ENCODE results near the gene TPCN2. TPM values are rescaled to one million over a fixed set of nuclear protein-coding genes. Genes with fewer than 3 reads are reported as not detected.
"Not testable (repeated sequence)": the region's sequence is repeated elsewhere in the genome, so short reads cannot be mapped to it uniquely, and the experiment has no call there.

The TPCN2 gene
- polyA plus RNA-seq, 2 donors, result 6.5 to 12.1 TPM

DNA sequence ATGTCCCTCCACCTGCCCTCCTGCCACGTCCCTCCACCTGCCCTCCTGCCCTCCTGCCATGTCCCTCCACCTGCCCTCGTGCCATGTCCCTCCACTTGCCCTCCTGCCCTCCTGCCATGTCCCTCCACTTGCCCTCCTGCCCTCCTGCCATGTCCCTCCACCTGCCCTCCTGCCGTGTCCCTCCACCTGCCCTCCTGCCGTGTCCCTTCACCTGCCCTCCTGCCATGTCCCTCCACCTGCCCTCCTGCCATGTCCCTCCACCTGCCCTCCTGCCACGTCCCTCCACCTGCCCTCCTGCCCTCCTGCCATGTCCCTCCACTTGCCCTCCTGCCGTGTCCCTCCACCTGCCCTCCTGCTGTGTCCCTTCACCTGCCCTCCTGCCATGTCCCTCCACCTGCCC lies 28.2 kb downstream of the TPCN2 start:
- not testable (repeated sequence) for H3K4me1 ChIP-seq (ENCODE audit: control insufficient read depth in 2 of 2, insufficient read depth in 2 of 2, low read length in 1 of 2); H3K4me3 ChIP-seq (ENCODE audit: low read depth in 1 of 2, low read length in 2 of 2); H3K27ac ChIP-seq (ENCODE audit: low read depth in 2 of 2, low read length in 1 of 2); H3K27me3 ChIP-seq (ENCODE audit: control insufficient read depth in 1 of 2, insufficient read depth in 2 of 2, low read length in 2 of 2); H3K9me3 ChIP-seq (ENCODE audit: control insufficient read depth in 2 of 2, insufficient read depth in 1 of 2, low read depth in 1 of 2, low read length in 1 of 2)
- peaks cover 6 to 37% of the 10 kb centered on the region in 2 donors for H3K36me3 ChIP-seq (ENCODE audit: control insufficient read depth in 2 of 2, insufficient read depth in 2 of 2, low read length in 1 of 2)
- 64 to 66% methylated on average over 6 of the region's 6 CpGs for WGBS, 2 donors

DNA sequence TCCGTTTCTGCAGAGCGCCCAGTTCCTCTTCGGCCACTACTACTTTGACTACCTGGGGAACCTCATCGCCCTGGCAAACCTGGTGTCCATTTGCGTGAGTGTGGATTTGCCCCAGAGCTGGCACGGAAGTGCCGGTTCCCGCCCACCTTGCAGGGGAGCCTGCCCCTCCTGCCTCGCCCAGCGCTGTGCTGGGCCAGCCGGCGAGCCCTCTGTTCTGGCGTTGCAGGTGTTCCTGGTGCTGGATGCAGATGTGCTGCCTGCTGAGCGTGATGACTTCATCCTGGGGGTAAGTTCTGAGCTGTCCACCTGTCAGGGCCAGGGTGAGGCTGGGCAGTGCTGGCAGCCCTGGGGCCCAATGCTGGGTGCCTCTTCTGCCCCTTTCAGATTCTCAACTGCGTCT lies 29.8 kb downstream of the TPCN2 start:
- H3K9me3 ChIP-seq (ENCODE audit: control insufficient read depth in 2 of 2, insufficient read depth in 1 of 2, low read depth in 1 of 2, low read length in 1 of 2), result no peaks in the 10 kb centered on the region
- peaks cover 0 to 39% of the 10 kb centered on the region in 2 donors for H3K36me3 ChIP-seq (ENCODE audit: control insufficient read depth in 2 of 2, insufficient read depth in 2 of 2, low read length in 1 of 2)
- no peak overlapping the region for H3K4me3 ChIP-seq (ENCODE audit: low read depth in 1 of 2, low read length in 2 of 2)
- H3K27me3 ChIP-seq (ENCODE audit: control insufficient read depth in 1 of 2, insufficient read depth in 2 of 2, low read length in 2 of 2), result no peaks in the 10 kb centered on the region
- WGBS, 2 donors, result 93 to 94% methylated on average over 15 of the region's 15 CpGs
- no peaks in the 10 kb centered on the region for H3K4me1 ChIP-seq (ENCODE audit: control insufficient read depth in 2 of 2, insufficient read depth in 2 of 2, low read length in 1 of 2)
- no peak overlapping the region for H3K27ac ChIP-seq (ENCODE audit: low read depth in 2 of 2, low read length in 1 of 2)

DNA sequence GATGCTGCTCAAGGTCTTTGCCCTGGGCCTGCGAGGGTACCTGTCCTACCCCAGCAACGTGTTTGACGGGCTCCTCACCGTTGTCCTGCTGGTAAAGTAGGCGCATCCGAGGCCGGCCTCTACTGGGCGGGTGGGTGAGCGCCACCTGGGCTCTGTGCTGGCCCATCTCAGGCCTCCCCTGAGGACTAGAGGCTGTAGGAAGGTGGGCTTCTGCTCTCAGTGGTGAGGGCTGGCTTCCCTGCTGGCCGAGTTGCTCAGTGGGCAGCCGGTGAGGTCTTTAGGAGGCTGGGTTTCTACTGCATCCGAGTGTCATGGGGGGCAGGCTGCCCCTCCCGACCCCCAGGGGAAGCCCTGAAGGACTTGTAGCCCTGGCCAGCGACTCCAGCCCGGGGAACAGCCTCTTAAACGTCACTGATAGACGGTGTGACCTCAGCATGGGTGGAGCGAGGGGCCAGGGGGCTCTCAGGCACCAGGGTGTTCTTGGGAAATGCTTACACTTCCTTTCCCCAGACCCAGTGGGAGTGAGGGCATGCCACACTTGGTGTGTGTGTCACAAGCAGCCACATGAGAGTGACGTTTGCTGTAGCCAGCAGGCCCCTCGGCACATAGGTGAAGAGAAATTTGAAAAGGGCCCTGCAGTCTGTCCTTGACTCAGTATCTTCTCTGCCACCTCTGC lies 30.3 kb downstream of the TPCN2 start:
- Histone ChIP-seq H3K9me3 (ENCODE audit: control insufficient read depth in 2 of 2, insufficient read depth in 1 of 2, low read depth in 1 of 2, low read length in 1 of 2) (no peaks in the 10 kb centered on the region), H3K27ac (ENCODE audit: low read depth in 2 of 2, low read length in 1 of 2) (no peak overlapping the region), H3K27me3 (ENCODE audit: control insufficient read depth in 1 of 2, insufficient read depth in 2 of 2, low read length in 2 of 2) (no peaks in the 10 kb centered on the region), H3K4me1 (ENCODE audit: control insufficient read depth in 2 of 2, insufficient read depth in 2 of 2, low read length in 1 of 2) (no peaks in the 10 kb centered on the region), H3K4me3 (ENCODE audit: low read depth in 1 of 2, low read length in 2 of 2) (no peak overlapping the region), H3K36me3 (ENCODE audit: control insufficient read depth in 2 of 2, insufficient read depth in 2 of 2, low read length in 1 of 2) (peaks cover 0 to 43% of the 10 kb centered on the region in 2 donors)
- WGBS, 2 donors, result 88% methylated on average over 20 of the region's 20 CpGs

DNA sequence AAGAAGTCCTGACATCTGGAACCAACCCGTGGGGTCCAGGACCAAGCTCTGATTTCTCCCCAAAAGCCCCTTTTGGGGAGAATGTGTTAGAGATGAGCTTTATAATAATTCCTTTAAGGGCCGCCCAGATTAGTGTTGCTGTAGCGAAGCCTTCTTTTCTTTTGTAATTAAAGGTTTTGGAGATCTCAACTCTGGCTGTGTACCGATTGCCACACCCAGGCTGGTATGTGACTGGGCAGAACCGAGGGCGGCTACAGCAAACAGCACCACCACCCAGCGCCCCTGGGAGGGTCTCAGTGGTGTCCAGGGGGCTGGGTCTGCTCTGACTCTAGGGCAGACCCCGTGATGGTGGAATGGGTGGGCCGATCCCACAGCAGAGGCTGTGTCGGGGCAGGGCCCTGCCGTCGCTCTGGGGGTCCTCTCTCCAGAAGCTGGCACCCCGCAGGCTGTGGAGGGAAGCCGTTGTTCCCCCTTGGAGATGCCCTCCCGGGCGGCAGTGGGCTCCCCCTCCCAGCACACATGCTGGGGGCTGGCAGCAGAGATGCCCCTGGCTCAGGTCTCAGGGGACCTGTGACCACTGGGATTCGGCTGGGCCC lies 31.0 kb downstream of the TPCN2 start:
- Histone ChIP-seq H3K4me1 (ENCODE audit: control insufficient read depth in 2 of 2, insufficient read depth in 2 of 2, low read length in 1 of 2) (no peaks in the 10 kb centered on the region), H3K27me3 (ENCODE audit: control insufficient read depth in 1 of 2, insufficient read depth in 2 of 2, low read length in 2 of 2) (no peaks in the 10 kb centered on the region), H3K27ac (ENCODE audit: low read depth in 2 of 2, low read length in 1 of 2) (no peak overlapping the region), H3K9me3 (ENCODE audit: control insufficient read depth in 2 of 2, insufficient read depth in 1 of 2, low read depth in 1 of 2, low read length in 1 of 2) (no peaks in the 10 kb centered on the region), H3K4me3 (ENCODE audit: low read depth in 1 of 2, low read length in 2 of 2) (no peak overlapping the region), H3K36me3 (ENCODE audit: control insufficient read depth in 2 of 2, insufficient read depth in 2 of 2, low read length in 1 of 2) (peaks cover 0 to 43% of the 10 kb centered on the region in 2 donors)
- 83 to 90% methylated on average over 17 of the region's 17 CpGs for WGBS, 2 donors

DNA sequence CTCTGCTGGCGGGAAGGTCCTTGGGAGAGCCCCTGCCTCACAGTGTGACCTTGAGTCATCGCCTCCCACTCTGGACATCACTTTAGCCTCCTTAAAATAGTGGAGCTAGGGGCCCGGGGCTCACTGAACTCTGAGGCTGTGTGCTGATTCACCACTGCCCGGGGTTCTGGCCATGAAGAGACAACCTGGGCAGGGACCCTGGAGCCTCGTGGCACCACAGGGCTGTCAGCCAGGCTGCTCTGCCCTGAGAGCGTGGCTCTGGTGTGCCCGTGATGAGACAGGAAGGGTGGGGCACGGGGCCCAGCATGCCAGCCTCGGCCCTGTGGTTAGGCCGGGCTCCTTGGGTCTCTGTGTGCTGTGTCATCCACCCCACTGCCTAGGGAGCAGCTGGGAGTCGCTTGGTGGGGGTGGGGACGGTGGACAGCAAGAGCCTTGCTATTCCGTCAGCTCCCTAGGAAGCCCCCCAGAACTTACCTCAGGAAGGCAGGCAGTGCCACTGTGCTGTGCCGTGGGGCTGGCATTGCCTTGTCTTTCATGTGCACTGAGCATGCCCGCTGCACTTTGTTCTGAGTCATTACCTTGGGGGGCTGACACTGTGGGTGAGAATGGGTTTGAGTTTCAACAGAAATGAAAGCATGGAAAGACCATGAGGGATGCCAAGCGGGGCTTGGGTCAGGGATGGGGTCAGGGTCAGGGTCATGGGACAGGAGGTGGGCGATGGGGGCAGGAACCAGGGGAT lies 31.7 kb downstream of the TPCN2 start:
- 68 to 71% methylated on average over 17 of the region's 17 CpGs for WGBS, 2 donors
- Histone ChIP-seq H3K4me3 (ENCODE audit: low read depth in 1 of 2, low read length in 2 of 2) (no peak overlapping the region), H3K27ac (ENCODE audit: low read depth in 2 of 2, low read length in 1 of 2) (no peak overlapping the region)

DNA sequence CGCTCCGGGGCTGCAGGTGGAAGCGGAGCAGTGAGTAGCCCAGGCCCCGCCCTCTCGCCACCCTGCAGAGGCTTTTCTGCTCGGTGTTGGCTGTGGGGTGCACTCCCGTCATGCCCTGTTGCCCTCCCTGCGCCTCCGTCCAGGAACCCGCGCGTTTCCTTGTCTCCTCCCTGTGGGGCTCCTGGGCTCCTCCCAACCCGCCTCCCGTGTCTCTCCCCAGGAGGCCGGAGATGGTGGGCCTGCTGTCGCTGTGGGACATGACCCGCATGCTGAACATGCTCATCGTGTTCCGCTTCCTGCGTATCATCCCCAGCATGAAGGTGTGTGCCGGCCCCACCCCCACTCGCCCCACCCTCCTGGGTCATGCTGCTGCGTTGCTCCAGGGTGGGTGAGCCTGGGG lies 32.4 kb downstream of the TPCN2 start:
- H3K4me1 ChIP-seq (ENCODE audit: control insufficient read depth in 2 of 2, insufficient read depth in 2 of 2, low read length in 1 of 2), result no peaks in the 10 kb centered on the region
- no peak overlapping the region for H3K27ac ChIP-seq (ENCODE audit: low read depth in 2 of 2, low read length in 1 of 2)
- H3K27me3 ChIP-seq (ENCODE audit: control insufficient read depth in 1 of 2, insufficient read depth in 2 of 2, low read length in 2 of 2), result no peaks in the 10 kb centered on the region
- WGBS, 2 donors, result 91 to 93% methylated on average over 20 to 23 of the region's 23 CpGs
- no peaks in the 10 kb centered on the region for H3K9me3 ChIP-seq (ENCODE audit: control insufficient read depth in 2 of 2, insufficient read depth in 1 of 2, low read depth in 1 of 2, low read length in 1 of 2)
- H3K36me3 ChIP-seq (ENCODE audit: control insufficient read depth in 2 of 2, insufficient read depth in 2 of 2, low read length in 1 of 2), result peaks cover 0 to 45% of the 10 kb centered on the region in 2 donors
- no peak overlapping the region for H3K4me3 ChIP-seq (ENCODE audit: low read depth in 1 of 2, low read length in 2 of 2)

More for the DNA sequence above, 31.7 kb downstream of the TPCN2 start:
- Histone ChIP-seq H3K36me3 (ENCODE audit: control insufficient read depth in 2 of 2, insufficient read depth in 2 of 2, low read length in 1 of 2) (peaks cover 0 to 43% of the 10 kb centered on the region in 2 donors), H3K27me3 (ENCODE audit: control insufficient read depth in 1 of 2, insufficient read depth in 2 of 2, low read length in 2 of 2) (no peaks in the 10 kb centered on the region), H3K4me1 (ENCODE audit: control insufficient read depth in 2 of 2, insufficient read depth in 2 of 2, low read length in 1 of 2) (no peaks in the 10 kb centered on the region), H3K9me3 (ENCODE audit: control insufficient read depth in 2 of 2, insufficient read depth in 1 of 2, low read depth in 1 of 2, low read length in 1 of 2) (no peaks in the 10 kb centered on the region)

DNA sequence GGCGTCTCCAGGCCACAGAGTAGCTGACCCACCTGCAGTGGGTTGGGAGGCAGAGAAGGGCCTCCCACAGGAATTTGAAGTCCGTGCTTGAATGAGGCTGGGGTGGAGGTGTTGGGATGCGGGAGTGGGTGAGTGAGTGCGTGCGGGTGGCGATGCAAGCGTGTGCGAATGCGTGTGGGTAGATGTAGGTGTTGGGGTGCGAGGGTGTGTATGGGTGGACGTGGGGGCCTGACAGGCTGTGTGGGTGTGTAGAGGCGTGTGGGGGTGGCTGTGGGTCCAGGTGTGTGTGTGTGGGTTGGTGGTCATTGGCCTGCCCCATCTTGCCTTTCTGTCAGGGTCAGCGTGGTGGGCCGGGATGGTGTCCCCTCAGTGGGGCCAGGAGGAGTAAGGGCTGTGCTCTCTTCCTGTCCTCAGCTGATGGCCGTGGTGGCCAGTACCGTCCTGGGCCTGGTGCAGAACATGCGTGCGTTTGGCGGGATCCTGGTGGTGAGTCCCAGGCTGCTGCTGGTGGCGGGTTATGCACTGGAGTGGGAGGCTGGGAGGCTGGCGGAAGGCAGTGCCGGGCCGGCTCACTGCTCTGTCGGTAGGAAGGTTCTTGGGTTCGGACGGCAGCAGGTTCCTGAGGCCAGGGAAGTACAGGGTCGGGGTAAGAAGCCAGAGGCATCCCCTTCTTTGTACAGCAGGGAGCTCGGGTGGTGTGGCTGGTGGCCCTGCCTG lies 35.0 kb downstream of the TPCN2 start:
- H3K36me3 ChIP-seq (ENCODE audit: control insufficient read depth in 2 of 2, insufficient read depth in 2 of 2, low read length in 1 of 2), result peaks cover 4 to 39% of the 10 kb centered on the region in 2 donors
- whole genome bisulfite sequencing, 2 donors, result 89 to 91% methylated on average over 27 to 28 of the region's 28 CpGs

DNA sequence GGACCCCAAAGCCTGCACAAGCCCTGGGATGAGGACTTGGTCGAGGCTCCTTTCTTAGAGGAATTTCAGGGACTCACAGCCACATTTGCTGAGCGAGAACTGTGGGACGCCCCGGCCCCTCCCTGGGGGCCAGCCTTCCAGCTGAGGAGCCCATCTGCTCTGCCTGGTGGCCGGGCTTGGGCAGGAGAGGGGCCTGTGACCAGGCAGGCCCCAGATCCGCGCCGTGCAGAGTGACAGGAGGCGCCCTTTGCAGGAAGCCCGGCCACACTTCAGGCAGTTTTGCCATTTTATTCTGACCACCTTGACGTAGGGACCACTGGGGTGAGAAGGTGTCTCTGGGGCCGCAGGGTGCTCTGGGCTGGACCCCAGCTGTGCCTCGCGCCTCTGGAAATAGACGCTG lies 35.6 kb downstream of the TPCN2 start:
- 87 to 88% methylated on average over 15 of the region's 15 CpGs for WGBS, 2 donors

More for the DNA sequence above, 35.0 kb downstream of the TPCN2 start:
- H3K27ac ChIP-seq (ENCODE audit: low read depth in 2 of 2, low read length in 1 of 2), result no peak overlapping the region
- H3K4me3 ChIP-seq (ENCODE audit: low read depth in 1 of 2, low read length in 2 of 2), result no peak overlapping the region
- H3K27me3 ChIP-seq (ENCODE audit: control insufficient read depth in 1 of 2, insufficient read depth in 2 of 2, low read length in 2 of 2), result no peaks in the 10 kb centered on the region
- H3K4me1 ChIP-seq (ENCODE audit: control insufficient read depth in 2 of 2, insufficient read depth in 2 of 2, low read length in 1 of 2), result peaks cover 0 to under 1% of the 10 kb centered on the region in 2 donors
- H3K9me3 ChIP-seq (ENCODE audit: control insufficient read depth in 2 of 2, insufficient read depth in 1 of 2, low read depth in 1 of 2, low read length in 1 of 2), result no peaks in the 10 kb centered on the region

DNA sequence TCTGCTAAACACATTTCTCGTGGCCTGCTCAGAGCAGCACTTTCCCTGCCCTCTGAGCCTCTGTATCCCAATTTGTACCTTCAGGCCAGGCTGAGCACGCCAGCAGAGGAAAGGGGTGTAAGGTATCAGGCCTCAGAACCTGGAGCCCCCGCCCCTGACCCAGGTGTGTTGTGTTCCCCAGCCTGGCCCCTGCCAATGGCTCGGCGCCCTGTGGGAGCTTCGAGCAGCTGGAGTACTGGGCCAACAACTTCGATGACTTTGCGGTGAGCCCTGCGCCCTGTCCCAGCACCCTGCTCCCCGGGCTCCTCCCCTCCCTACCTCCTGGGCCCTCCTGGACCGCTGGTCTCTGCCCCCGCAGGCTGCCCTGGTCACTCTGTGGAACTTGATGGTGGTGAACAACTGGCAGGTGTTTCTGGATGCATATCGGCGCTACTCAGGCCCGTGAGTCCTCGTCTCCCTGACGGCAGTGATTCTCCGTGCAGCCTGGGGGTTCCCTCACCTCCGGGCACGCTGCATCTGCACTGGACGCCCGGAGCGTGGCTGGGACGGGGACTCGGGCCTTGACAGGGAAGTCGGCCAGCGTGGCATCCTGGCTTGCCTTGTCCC lies 36.9 kb downstream of the TPCN2 start:
- Histone ChIP-seq H3K4me1 (ENCODE audit: control insufficient read depth in 2 of 2, insufficient read depth in 2 of 2, low read length in 1 of 2) (peaks cover 0 to 3% of the 10 kb centered on the region in 2 donors), H3K27ac (ENCODE audit: low read depth in 2 of 2, low read length in 1 of 2) (peak overlapping the region; percentile 17 to 62), H3K36me3 (ENCODE audit: control insufficient read depth in 2 of 2, insufficient read depth in 2 of 2, low read length in 1 of 2) (peaks cover 4 to 38% of the 10 kb centered on the region in 2 donors), H3K9me3 (ENCODE audit: control insufficient read depth in 2 of 2, insufficient read depth in 1 of 2, low read depth in 1 of 2, low read length in 1 of 2) (no peaks in the 10 kb centered on the region), H3K4me3 (ENCODE audit: low read depth in 1 of 2, low read length in 2 of 2) (no peak overlapping the region), H3K27me3 (ENCODE audit: control insufficient read depth in 1 of 2, insufficient read depth in 2 of 2, low read length in 2 of 2) (no peaks in the 10 kb centered on the region)
- 81 to 89% methylated on average over 27 of the region's 27 CpGs for WGBS, 2 donors

More for the DNA sequence above, 35.6 kb downstream of the TPCN2 start:
- H3K27me3 ChIP-seq (ENCODE audit: control insufficient read depth in 1 of 2, insufficient read depth in 2 of 2, low read length in 2 of 2), result no peaks in the 10 kb centered on the region
- no peak overlapping the region for H3K27ac ChIP-seq (ENCODE audit: low read depth in 2 of 2, low read length in 1 of 2)
- no peaks in the 10 kb centered on the region for H3K9me3 ChIP-seq (ENCODE audit: control insufficient read depth in 2 of 2, insufficient read depth in 1 of 2, low read depth in 1 of 2, low read length in 1 of 2)
- peaks cover 4 to 36% of the 10 kb centered on the region in 2 donors for H3K36me3 ChIP-seq (ENCODE audit: control insufficient read depth in 2 of 2, insufficient read depth in 2 of 2, low read length in 1 of 2)
- peaks cover 0 to 3% of the 10 kb centered on the region in 2 donors for H3K4me1 ChIP-seq (ENCODE audit: control insufficient read depth in 2 of 2, insufficient read depth in 2 of 2, low read length in 1 of 2)
- no peak overlapping the region for H3K4me3 ChIP-seq (ENCODE audit: low read depth in 1 of 2, low read length in 2 of 2)
